Measurements from ENCODE around the gene FITM1.

DNA sequence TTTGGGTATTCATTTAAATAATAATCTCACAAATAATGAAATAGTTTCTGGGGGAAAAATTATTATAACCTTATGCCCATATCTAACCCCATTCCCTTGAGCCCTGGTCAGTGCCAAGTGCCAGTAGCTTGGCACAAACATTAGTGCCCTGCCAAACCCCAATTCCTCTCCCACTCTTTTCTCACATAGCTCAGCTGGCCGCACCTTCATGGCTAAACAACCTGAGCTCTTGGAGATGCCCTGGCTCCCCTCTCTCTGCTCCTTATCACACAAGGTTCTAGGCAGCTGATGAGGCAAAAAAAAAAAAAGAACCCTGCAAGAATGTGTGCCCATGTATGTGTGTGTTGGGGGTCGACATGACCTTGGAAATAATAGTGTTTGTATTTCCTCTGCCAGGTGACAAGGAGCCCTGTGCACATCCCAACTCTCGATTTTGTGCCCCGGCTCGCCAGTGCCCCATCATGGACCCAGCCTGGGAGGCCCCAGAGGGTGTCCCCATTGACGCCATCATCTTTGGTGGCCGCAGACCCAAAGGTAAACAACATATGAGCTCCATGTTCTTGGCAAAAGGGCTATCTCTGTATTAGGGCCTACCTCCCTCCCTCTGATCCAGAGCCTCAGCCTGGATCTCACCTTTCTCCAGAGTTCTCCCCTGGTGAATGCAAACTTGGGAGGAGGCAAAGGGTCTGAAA, 28.0 kb upstream of the FITM1 start:
- TF ChIP-seq, protein P1, sequence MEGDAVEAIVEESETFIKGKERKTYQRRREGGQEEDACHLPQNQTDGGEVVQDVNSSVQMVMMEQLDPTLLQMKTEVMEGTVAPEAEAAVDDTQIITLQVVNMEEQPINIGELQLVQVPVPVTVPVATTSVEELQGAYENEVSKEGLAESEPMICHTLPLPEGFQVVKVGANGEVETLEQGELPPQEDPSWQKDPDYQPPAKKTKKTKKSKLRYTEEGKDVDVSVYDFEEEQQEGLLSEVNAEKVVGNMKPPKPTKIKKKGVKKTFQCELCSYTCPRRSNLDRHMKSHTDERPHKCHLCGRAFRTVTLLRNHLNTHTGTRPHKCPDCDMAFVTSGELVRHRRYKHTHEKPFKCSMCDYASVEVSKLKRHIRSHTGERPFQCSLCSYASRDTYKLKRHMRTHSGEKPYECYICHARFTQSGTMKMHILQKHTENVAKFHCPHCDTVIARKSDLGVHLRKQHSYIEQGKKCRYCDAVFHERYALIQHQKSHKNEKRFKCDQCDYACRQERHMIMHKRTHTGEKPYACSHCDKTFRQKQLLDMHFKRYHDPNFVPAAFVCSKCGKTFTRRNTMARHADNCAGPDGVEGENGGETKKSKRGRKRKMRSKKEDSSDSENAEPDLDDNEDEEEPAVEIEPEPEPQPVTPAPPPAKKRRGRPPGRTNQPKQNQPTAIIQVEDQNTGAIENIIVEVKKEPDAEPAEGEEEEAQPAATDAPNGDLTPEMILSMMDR (IDR thresholded peaks at IDR 0.05): no peak
- no peak for TF ChIP-seq POLR2A (IDR thresholded peaks at IDR 0.05)

All from heart left ventricle (tissue), 13 donors.